Fibroblast of skin of scalp (primary cell): ENCODE results near the gene MACROD2. TPM values are rescaled to one million over a fixed set of nuclear protein-coding genes. Genes with fewer than 3 reads are reported as not detected.
"Not testable (repeated sequence)": the region's sequence is repeated elsewhere in the genome, so short reads cannot be mapped to it uniquely, and the experiment has no call there.

ENCODE experiments used
- DNase-seq: peaks from one replicate; pipeline ENCODE4 v3.0.0-alpha.2; 2013
- polyA plus RNA-seq, 2 experiments: library from polyadenylated mRNA; unstranded; fragments of 120-200 nt; gene quantifications; one replicate each; pipeline ENCODE4 v1.2.1, GENCODE V29; 2013; ENCODE audit not compliant: insufficient read length in 2 of 2

MACROD2 gene
- 2.2 TPM for polyA plus RNA-seq (2013, experiment 1 of 2; ENCODE audit: insufficient read length)
- polyA plus RNA-seq (2013, experiment 2 of 2; ENCODE audit: insufficient read length): 3.0 TPM

DNA sequence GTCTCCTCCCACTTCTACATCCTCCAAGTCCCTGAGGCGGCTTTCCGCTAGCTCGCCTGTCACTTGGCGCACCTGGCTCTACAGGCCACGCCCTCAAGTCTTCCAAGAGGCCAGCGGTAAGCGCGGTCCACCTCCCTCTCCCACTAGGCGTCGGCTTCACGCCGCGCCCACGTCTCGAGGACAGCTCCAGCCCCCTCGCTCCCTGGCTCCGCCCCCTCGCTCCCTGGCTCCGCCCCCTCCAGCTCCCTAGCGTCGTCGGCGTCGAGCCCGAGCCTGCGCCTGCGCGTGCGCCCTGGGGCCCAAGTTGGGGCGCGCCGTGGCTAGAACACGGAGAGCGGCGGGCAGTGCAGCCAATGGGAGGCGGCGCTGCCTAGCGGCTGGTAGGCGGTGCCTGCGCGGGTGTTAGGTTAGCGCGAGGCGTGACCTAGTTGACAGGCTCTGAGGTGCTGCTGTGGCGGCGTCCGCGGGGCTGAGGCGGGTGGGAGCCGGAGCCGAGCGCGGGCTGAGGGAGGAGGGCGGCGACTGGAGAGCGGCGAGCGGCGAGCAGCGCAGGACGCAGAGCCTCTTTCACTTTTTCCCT, at the start of gene MACROD2:
MACROD2 (plus strand) TSS at position 431 of the 580 bp plus-strand sequence.
- peak; percentile 96 for DNase-seq

DNA sequence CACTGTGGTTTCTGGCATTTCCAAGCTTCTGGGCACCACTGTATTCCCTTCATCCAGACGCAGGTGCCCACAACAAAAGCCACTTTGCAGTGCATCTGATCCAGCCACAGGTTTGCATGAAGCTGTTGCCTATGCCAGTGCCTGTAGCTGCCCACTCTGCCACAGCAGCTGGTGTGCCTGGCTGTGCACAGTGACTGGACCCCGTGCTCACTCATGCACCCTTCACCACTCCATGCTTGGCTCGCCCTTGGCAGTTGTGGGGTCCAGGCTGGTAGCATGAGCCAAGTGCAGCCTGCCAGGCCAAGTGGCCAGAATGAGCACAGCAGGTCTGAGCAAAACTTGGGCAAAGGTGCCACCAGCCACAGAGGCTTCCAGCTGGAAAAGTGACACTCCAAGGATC, 47.6 kb upstream of the MACROD2 start:
- DNase-seq: no peak

DNA sequence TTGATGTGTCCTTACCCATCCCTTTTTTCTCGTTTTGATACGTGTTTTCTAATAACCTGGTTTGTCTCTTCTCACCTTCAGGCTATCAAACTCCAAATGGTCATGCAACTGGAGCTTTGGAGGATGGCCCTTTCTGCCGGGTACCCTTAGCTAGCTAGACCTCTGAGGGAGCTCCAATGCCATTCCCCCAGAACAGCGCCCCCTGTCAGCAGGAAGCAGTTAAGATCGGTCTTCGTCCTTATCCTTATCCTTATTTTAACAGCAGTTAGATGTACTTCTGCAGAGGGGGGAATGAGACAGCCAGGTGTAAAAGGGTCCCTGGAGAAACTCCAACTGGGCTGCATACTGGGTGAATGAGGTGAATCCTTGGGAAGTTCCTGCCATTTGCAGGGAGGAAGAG, 42.1 kb upstream of the MACROD2 start:
- no peak for DNase-seq

- DNase-seq: no peak
Measured at GRCh38 chr20:13960119-13960518, 35.2 kb upstream of the MACROD2 start.

- no peak for DNase-seq
Measured at GRCh38 chr20:13960525-13960924, 34.8 kb upstream of the MACROD2 start.

GRCh38 chr20:13984211-13984610, 11.1 kb upstream of the MACROD2 start:
- DNase-seq: no peak

DNA sequence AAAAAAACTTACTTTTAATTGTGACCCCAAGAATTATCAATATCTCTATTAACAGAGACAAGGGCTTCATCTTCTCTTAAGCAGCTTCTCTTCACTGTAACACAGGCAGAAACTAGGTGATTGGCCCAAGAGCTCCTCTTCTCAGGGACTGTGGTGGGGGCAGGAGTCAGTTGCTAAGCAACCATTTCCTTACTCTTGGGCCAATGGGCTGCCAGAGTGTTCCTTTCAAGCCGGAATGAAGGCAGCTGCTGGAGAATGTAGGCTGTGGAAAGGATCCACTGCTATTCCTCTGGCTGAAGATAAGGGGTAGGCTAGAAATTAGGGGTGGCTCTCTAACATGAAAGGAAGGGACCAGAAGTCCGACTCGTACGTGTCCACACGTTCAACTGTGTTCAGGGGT, 4.9 kb upstream of the MACROD2 start, which contains the start of gene SEL1L2:
SEL1L2 (minus strand) TSS at position 150 of the 400 bp plus-strand sequence; CDS start at position 70, 80 bp downstream.
- no peak for DNase-seq

- peak; percentile 5 for DNase-seq
Measured at GRCh38 chr20:13991311-13991710, 4.0 kb upstream of the MACROD2 start.

- DNase-seq: not testable (repeated sequence)
Measured at GRCh38 chr20:13991955-13992354, 3.4 kb upstream of the MACROD2 start.

DNA sequence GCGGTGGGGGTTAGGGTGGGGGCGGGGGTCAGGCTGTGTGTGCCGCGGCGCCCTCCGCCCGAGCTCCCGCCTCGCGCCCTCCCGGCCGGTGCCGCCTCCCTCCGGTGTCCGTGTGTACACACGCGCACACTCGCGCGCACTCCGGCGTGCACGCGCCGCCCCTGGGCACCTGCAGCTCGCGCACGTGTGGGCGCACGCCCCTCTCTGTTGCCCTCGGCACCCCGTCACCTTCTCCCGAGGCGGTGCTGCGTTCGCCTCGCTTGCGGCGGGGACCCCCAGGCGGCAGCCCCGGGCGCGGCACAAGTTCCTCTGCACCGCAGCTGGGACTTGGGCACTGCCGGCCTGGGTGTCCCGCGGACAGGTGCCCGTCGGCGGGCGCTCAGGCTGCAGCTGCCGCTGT, 525 bp downstream of the MACROD2 start:
- peak; percentile 2 for DNase-seq

GRCh38 chr20:13996265-13996664, 949 bp downstream of the MACROD2 start:
- no peak for DNase-seq

- DNase-seq: no peak
Measured at GRCh38 chr20:14000917-14001316, 5.6 kb downstream of the MACROD2 start.

GRCh38 chr20:14005996-14006395, 10.7 kb downstream of the MACROD2 start:
- DNase-seq: no peak

DNA sequence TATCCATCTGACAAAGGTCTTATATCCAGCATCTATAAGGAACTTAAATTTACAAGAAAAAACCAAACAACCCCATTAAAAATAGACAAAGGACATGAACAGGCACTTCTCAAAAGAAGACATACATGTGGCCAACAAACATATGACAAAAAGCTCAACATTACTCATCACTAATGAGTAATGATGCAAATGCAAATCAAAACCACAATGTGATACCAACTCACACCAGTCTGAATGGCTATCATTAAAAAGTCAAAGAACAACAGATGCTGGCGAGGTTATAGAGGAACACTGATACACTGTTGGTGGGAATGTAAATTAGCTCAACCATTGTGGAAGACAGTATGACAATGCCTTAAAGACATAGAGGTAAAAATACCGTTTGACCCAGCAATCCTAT, 13.9 kb downstream of the MACROD2 start:
- DNase-seq: no peak

- DNase-seq: no peak
Measured at GRCh38 chr20:14012671-14013070, 17.4 kb downstream of the MACROD2 start.

GRCh38 chr20:14030991-14031390, 35.7 kb downstream of the MACROD2 start:
- no peak for DNase-seq

DNA sequence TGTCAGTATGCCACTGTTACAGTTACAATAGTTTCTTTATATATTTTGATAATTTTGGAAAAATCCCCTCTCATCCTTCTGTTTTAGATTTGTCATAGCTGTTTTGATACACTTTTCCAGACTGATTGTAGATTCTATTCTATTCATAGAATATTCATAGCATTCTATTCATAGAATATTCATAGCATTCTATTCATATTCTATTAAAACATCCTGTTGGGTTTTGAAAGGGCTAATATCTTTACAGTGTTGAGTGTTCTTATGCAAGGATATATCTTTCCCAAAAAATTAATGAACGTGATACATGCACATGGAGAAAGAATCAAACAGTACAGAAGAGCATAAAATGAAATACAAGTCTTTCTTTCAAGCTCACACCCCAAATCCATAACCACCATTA, 38.0 kb downstream of the MACROD2 start:
- DNase-seq: no peak

- no peak for DNase-seq
Measured at GRCh38 chr20:14036567-14036966, 41.3 kb downstream of the MACROD2 start.

DNA sequence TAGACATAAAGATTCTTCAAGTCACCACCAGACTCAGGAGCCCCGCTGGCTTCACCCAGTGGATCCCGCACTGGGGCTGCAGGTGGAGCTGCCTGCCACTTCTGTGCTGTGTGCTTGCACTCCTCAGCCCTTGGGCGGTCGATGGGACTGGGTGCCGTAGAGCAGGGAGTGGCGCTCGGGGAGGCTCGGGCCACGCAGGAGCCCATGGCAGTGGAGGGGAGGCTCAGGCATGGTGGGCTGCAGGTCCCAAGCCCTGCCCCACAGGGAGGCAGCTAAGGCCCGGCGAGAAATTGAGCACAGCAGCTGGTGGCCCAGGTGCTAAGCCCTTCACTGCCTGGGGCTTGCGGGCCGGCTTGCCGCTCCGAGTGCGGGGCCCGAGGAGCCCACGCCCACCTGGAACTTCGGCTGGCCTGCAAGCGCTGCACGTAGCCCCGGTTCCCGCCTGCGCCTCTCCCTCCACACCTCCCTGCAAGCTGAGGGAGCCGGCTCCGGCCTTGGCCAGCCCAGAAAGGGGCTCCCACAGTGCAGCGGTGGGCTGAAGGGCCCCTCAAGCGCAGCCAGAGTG, 49.5 kb downstream of the MACROD2 start:
- DNase-seq: not testable (repeated sequence)

DNA sequence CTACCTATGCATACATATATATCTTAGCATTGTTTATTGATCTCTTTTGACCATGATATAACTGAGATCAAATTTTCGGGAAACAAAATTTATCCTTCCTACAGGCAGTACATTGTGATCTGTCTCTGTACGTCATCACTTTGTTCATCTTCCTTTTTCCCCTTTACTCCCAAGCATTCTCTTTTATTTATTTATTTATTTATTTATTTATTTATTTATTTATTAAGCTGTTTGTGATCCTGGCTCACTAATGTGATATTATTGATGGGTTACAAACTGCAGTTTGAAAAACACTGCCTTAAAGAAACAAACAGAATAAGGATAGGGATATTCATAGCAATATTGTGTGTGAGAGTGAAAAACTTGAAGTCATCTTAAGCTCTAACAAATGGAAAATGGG, 51.2 kb downstream of the MACROD2 start:
- no peak for DNase-seq

GRCh38 chr20:14049111-14049510, 53.8 kb downstream of the MACROD2 start:
- no peak for DNase-seq

GRCh38 chr20:14051454-14051853, 56.1 kb downstream of the MACROD2 start:
- DNase-seq: no peak

DNA sequence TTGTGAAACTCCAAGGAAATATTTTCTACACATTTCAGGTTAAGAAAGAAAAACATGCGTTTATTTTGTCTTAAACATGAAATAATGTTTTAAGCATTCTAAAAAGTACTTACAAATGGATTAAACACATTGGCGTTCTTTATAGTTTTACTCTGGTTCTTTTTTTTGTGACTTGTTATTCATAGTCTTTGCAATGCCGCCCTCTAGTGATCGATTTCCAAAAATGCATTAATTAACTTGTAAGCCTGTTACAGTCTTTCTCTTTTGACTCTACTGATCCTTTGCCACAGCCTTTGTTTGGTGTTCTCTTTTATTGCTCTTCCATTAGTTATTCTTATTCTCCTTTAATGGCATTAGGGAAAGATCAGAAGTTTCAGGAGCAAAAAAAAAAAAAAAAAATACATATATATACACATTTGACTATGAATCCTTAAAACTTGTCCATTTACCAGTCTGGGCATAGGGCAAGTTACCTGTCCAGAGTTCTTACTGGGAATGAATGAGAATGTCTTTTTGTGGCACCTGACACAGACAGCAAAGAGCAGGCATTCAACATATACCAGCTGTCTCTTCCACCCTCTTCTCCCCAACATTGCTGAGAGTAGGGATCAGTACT, 59.9 kb downstream of the MACROD2 start:
- DNase-seq: peak; percentile 70

DNA sequence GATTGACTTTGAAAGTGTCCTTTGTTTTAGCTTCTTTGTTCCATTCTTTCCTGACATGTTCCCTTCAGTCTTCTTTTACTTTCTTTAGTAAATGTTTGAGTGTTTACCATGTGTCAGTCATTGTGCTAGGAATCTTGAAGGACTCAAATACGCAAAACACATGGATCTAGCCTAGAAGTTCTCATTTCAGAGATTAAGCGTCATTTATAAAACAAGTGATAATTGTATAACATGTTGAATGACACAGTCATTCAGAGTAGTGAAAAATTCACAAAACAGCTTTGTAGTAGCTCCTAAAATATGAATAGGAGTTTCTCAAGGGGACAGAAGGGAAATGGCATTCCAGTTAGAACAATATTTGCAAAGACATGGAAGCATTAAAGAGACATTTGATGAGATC, 66.9 kb downstream of the MACROD2 start:
- DNase-seq: no peak
